Upper lobe of left lung (tissue), 4 donors: ENCODE measurements around the gene ZCCHC3.

Experiments used
- CTCF ChIP-seq, 6 experiments: fragments of 450-650 bp in 4 of 6; fragments of 200-600 bp in 2 of 6; sonication (generic) in 2 of 6; IDR thresholded peaks; one replicate each; pipeline ENCODE4 v1.5.1; 2016 to 2019; ENCODE audit warnings: antibody characterized with exemption in 6 of 6
- EP300 ChIP-seq, 4 donors: sonication (generic); formaldehyde crosslinking; IDR thresholded peaks; one replicate each; pipeline ENCODE4 v1.5.1; 2017; ENCODE audit warnings: antibody characterized with exemption in 4 of 4, control low read depth in 2 of 4
- POLR2A ChIP-seq, 4 donors: fragments of 450-650 bp; IDR thresholded peaks; one replicate each; pipeline ENCODE4 v1.5.1; 2016 to 2017; ENCODE audit warnings: antibody characterized with exemption in 4 of 4, mild to moderate bottlenecking in 2 of 4
- POLR2AphosphoS5 ChIP-seq, 2 donors: sonication (generic); formaldehyde crosslinking; IDR thresholded peaks; one replicate each; pipeline ENCODE4 v1.5.1; 2017; ENCODE audit warnings: antibody characterized with exemption in 2 of 2

GRCh38 chr20:325045-325888 is 27.9 kb downstream of the ZCCHC3 start, which contains the start of gene SOX12:
- peak in 1 of 6 experiments; percentile 10 for TF ChIP-seq CTCF (IDR thresholded peaks at IDR 0.05)
- peak; percentile 26 to 82 for TF ChIP-seq POLR2AphosphoS5 (IDR thresholded peaks at IDR 0.05)
- peak in 2 of 4 donors; percentile 29 to 33 for TF ChIP-seq POLR2A (IDR thresholded peaks at IDR 0.05)
- no peak for TF ChIP-seq EP300 (IDR thresholded peaks at IDR 0.05)
